ENCODE measurements around the gene FMC1. TPM values are rescaled to one million over a fixed set of nuclear protein-coding genes. Genes with fewer than 3 reads are reported as not detected.

Gene FMC1
- total RNA-seq, 4 donors from 2014 or later = 7.8 to 22.3 (median 17.3) TPM

DNA sequence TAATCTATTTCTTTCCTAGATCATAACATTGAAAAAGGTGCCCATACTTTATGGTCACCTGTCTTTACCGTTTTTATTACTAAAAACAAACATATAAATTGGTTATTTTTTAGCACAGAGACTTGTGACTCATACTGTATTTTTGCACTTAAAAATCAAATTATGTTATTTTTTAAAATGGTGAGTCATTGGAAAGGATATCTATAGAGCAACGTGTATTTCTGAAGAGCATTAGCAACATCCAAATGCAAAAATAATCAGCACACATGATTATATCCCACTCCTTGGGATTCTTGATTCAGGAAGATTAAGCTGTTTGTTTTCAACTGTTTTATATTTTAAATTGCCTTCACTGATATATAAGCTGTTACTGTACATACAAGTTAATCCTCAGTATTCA is 40.7 kb upstream of the FMC1 start:
- TF ChIP-seq, protein P1, sequence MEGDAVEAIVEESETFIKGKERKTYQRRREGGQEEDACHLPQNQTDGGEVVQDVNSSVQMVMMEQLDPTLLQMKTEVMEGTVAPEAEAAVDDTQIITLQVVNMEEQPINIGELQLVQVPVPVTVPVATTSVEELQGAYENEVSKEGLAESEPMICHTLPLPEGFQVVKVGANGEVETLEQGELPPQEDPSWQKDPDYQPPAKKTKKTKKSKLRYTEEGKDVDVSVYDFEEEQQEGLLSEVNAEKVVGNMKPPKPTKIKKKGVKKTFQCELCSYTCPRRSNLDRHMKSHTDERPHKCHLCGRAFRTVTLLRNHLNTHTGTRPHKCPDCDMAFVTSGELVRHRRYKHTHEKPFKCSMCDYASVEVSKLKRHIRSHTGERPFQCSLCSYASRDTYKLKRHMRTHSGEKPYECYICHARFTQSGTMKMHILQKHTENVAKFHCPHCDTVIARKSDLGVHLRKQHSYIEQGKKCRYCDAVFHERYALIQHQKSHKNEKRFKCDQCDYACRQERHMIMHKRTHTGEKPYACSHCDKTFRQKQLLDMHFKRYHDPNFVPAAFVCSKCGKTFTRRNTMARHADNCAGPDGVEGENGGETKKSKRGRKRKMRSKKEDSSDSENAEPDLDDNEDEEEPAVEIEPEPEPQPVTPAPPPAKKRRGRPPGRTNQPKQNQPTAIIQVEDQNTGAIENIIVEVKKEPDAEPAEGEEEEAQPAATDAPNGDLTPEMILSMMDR (IDR thresholded peaks at IDR 0.05; ENCODE audit: low read depth) = no peak

DNA sequence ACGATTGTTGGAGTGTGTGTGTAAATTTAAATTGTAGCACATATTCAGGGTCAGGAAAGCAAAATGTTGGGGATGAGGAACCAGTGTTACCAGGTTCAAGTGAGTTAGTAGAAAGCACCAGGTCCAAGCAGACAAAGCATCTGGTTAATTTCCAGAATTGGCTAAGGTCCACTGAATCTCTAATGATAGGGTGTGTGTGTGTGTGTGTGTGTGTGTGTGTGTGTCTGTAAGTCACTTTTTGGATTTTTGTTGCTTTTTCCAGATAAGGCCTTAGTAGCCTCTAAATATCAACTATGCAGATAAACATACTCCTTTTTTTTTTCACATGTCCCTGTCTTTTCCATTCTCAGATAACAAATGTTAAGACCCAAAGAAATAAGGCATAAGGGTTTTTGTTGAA is 36.6 kb upstream of the FMC1 start:
- TF ChIP-seq, protein P1 (IDR thresholded peaks at IDR 0.05; ENCODE audit: low read depth) = no peak

DNA sequence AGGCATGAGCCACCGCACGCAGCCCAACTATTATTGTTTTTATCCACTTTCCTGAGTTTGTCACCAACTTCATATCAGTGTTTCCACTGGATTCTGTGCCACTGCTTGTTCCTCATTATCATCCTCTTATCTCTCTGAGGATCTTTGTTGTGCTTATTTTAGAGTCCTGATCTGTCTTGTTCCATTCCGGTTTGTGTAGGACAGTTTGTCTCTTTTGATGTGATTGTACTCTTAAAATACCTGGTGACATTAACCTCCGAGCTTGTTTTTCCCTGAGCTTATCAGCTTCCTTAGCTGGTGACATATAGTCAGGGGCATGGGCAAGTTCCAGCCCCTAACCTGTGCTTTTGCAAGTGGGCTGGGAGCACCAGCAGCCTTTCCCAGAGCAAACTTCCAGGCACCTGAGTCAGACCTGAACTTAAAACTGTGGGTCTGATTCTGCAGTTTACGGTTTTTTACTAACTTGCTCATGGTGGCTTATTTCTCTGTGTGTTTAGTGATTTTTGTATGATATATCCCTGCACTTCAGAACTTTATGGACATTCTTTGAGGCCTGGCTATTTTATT is 23.1 kb upstream of the FMC1 start:
- TF ChIP-seq, protein P1 (IDR thresholded peaks at IDR 0.05; ENCODE audit: low read depth) = no peak

DNA sequence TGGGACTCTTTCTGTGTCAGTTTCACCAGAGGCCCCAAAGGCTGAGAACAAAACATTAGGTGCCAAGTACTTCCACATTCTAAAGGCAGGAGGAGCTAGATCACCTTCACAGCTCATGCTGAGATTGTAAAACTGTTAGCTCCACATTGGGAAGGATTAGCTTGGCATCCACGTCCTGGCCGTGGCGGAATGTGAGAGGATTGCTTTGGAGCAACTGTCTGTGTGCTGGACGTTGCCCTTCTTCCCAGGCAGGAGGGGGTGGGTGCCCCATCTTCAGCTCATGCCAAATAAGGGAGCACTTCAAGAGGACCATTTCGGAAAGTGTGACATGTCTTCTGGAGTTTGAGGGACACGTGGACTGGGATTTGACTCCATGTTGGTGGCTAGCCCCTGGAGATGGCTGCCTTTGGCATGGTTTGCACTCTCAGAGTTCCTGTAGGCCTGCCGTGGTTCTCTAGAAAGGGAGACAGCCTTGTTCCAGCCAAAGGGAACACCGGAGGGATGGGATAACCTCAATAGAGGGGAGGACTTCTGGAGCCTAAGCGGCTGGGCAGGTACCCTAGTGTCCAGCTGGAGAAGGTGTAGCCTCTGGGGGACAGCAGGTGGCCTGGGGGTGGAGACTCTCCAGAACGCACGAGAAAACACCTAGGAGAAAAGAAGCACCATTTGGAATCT is 19.9 kb upstream of the FMC1 start:
- TF ChIP-seq, protein P1 (IDR thresholded peaks at IDR 0.05; ENCODE audit: low read depth) = no peak

DNA sequence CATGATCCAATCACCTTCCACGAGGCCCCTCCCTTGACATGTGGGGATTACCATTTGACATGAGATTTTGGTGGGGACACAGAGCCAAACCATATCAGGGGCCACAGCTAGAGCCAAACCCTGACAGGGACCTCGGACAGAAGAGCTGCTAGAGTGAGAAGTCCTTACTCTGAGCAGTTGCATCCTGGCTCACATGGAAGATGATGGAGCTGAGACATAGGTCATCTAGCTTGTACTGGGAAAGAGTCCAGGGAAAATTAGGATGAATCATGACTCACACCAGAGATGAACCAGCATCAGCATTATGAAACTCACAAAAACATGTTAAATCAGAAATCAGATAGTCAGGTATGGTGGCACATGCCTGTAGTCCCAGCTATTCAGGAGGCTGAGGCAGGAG is 12.8 kb upstream of the FMC1 start:
- TF ChIP-seq, protein P1 (IDR thresholded peaks at IDR 0.05; ENCODE audit: low read depth) = no peak

DNA sequence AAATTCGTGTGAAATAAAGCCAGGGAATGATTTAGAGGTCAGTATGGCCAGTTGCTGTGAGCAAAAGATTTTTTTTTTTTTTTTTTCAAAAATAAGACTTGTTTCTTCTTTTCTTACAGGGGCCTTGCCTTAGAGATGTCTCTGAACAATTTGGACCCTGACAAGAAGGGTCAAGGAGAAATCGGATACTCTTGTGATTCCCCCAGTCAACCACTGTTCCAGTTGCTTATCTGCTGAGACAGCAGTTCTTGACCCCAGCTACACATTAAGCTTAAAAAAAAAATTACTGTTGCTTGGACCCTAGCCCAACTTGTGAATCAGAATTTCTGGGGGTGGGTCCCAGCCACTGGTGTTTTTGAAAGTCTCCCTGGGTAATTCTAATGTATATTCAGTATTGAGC is 12.0 kb upstream of the FMC1 start:
- TF ChIP-seq, protein P1 (IDR thresholded peaks at IDR 0.05; ENCODE audit: low read depth) = no peak

DNA sequence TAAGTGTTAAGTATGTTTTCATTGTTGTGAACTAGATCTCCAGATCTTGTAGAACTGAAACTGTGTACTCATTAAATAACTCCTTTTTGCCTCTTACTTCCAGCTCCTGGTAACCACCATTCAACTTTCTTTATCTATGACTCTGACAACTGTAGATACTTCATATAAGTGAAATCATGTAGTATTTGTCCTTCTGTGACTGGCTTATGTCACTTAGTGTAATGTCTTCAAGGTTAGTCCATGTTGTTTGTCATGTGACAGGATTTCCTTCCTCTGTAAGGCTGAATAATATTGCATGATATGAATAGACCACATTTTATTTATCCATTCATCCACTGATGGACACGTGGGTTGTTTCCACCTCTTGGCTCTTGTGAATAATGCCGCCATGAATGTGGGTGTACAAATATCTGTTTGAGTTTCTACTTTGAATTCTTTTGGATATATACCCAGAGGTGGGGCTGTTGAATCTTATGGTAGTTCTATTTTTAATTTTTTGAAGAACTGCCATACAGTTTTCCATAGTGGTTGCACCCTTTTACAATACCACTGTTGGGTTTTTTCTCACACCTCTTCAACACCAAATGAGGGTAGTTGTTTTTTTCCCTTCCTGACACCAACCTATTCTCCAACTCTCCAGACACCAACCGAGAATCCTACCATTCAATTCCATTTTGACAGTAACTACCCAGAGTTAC is 10.7 kb upstream of the FMC1 start:
- TF ChIP-seq, protein P1 (IDR thresholded peaks at IDR 0.05; ENCODE audit: low read depth) = no peak

All from subcutaneous adipose tissue (tissue), 4 donors.